GM18520 (cell line): ENCODE data around the gene ELFN2.

Experiments
- ATAC-seq: cut with Tn5 transposase; IDR thresholded peaks from one replicate; pipeline ENCODE4 v1.9.1; 2021; ENCODE audit not compliant: unreplicated experiment

ELFN2 gene

GRCh38 chr22:37390075-37390474 is 37.2 kb downstream of the ELFN2 start:
- ATAC-seq: no peak

- ATAC-seq: no peak
These were observed 38.7 kb downstream of the ELFN2 start for GRCh38 chr22:37388538-37388937.

GRCh38 chr22:37387793-37388192 is 39.5 kb downstream of the ELFN2 start:
- no peak for ATAC-seq

DNA sequence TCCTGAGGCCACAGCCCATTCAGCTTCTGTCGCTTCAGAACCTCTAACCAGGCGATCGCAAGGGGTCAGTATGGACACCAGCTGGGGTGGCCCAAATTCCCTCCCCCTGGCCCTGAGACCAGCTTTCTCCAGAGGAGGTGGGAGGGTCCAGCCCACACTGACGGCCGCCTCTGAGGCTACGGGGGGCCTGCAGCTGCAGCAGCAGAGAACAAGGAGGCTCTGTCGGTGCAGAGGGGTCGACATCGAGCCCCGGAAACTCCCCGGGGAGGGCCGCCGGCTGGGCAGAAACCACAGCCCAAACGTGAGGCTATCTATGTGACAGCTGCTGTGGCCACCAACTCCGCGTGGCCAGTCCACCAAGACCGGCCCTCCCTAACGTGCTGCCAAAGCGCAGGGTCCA is 40.8 kb downstream of the ELFN2 start:
- ATAC-seq: no peak

DNA sequence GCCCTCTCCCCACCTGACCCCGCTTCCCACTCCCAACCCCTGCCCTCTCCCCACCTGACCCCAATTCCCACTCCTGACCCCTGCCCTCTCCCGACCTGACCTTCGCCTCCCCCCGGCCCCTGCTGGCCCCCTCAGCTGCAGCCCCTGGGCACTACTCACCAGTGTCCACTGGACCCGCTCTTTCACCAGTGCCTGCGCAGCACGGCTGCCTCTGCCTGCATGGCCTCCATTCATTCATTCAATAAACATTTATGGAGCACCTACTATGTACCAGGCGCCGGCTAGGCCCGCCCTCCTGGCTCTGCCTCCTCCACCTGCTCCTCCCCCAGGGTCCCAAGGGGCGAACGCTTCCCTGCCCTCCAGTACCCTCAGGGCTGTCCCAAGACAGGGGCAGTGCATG is 42.6 kb downstream of the ELFN2 start:
- ATAC-seq: no peak

DNA sequence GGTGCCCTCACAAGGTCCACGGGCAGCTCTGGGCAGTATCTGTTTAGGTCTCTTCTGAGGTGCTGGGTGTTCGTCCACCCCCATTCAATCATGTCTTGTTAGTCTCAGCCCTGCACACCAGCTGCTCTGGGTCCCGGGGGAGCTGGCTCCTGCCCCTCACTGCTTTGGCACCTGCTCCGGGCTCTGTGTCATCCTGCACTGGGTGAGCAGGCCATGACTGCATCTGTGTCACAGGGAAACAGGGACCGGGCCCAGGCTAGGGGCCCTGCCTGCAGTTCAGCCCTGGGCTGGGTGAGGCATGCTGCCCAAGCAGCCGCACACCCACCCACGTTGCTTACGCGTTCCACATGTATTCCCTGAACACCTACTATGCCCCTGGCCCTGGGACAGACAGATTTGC is 43.9 kb downstream of the ELFN2 start:
- ATAC-seq: no peak

- ATAC-seq: no peak
These were observed 45.8 kb downstream of the ELFN2 start for GRCh38 chr22:37381489-37381888.

DNA sequence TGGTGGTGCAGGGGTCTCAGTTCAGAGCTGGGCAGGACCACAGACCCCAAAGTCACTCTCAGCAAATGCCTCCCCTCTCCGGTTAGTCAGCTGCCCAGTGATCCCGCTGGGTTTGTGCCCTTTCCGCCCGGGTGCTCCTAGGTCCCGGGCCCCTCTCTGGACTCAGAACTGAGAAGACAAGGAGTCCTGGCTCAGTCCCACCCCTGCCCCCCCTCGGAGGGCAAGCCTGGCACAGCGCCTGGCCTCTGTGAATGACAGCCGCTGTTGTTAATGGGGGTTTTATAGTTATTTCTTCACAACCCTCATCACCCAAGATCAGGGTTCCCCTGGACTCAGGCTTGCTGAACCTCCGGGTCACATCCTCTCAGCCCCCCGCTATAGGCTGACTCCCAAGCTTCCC is 47.6 kb downstream of the ELFN2 start:
- no peak for ATAC-seq

- ATAC-seq: no peak
These were observed 48.2 kb downstream of the ELFN2 start for GRCh38 chr22:37379085-37379484.

GRCh38 chr22:37378642-37379058 is 48.6 kb downstream of the ELFN2 start:
- ATAC-seq: no peak

DNA sequence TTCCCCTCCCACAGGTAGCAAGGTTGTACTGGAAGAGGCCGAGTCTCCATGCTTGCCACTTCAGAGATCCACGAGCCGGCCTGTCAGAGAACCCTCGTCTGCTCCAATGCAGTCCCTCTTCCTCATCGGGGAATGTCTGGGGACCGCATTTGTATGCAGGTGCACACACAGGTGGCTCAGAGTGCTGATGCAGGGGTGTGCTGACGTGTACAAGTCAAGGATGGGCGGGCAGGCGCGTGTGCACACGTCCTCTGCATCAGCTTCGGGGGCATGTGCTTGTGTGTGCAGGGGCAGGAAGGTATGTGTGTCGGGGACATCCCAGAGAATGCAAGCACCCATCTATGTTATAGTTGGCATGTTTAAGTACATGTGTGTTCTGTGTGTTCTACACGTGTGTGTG is 49.4 kb downstream of the ELFN2 start:
- ATAC-seq: no peak

DNA sequence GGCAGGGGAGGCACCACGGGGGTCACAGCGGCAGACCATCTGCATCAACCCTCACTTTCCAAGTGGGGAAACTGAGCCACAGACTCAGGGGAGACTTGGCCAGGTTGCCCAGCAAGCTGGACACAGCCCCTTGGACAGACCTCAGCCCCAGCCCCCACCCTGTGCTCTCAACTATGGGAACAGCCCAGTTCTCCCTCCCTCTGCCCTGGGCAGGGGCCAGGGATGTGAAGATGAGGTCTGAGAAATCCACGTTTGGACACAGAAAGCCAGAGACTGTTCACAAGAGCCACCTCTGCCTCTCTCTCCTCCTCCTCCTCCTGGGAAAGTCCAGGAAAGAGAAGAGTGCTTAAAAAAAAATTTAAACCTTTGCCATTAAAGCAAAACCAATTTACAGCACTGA is 50.1 kb downstream of the ELFN2 start:
- ATAC-seq: no peak

DNA sequence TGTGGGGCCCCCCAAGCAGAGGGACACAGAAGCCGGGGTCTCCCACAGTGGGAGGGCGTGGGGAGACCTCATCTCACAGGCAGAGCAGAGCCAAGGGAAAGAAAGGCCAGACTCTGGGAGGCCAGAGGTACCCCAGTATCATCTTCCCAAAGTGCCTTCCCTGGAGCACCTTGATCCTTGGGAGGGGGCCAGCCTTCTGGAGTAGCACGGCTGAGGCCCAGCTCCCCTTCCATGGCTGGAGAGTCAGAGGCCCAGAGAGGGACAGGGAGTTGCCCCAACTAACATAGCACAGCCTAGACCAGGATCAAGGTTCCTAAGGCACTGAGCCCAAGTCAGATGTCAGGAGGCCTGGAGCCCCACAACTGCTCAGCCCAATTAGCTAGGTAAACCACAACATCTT is 50.6 kb downstream of the ELFN2 start:
- no peak for ATAC-seq

- no peak for ATAC-seq
These were observed 51.5 kb downstream of the ELFN2 start for GRCh38 chr22:37375801-37376200.

- ATAC-seq: no peak
These were observed 52.7 kb downstream of the ELFN2 start for GRCh38 chr22:37374571-37374970.

GRCh38 chr22:37373451-37373850 is 53.8 kb downstream of the ELFN2 start:
- ATAC-seq: no peak

GRCh38 chr22:37371911-37372310 is 55.4 kb downstream of the ELFN2 start:
- no peak for ATAC-seq

DNA sequence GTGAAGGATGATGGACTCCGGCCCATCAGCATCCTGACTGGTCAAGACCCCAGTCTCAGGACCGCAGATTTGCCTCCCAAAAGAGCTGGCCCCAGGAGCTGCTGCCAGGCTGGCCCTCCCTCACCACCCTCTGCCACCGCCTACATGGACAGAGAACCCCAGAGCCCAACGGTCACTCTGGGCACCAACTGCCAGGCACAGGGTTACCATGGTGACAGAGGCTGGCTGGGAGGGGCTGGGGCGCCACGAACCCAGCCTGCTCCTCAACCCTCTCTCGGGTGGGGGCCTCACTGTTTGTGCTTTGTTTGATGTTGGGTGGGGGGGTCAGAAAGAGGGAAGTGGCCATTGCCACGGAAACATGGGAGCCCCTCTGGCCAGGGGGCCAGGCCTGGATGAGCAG is 55.8 kb downstream of the ELFN2 start:
- ATAC-seq: no peak

- ATAC-seq: no peak
These were observed 56.8 kb downstream of the ELFN2 start for GRCh38 chr22:37370306-37370979.

DNA sequence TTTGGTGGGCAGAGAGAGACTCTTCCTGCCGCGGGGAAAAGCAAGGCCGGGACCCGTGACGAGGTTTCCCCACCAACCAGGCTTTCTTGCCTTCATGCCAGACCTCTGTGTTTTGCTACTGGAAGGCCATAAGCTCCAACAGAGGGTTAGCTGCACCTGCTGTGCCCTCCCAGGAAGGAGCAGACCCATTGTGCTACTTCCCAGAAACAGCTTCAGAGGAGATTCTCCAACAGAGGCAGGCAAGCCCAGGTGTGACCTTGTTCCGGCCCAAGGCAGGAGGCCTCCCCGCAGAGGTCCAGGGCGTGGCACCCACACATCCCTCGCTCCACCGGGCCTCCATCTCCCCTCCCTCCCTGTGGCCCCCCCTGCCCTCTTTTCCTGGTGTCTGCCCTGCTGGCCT is 57.8 kb downstream of the ELFN2 start:
- no peak for ATAC-seq

DNA sequence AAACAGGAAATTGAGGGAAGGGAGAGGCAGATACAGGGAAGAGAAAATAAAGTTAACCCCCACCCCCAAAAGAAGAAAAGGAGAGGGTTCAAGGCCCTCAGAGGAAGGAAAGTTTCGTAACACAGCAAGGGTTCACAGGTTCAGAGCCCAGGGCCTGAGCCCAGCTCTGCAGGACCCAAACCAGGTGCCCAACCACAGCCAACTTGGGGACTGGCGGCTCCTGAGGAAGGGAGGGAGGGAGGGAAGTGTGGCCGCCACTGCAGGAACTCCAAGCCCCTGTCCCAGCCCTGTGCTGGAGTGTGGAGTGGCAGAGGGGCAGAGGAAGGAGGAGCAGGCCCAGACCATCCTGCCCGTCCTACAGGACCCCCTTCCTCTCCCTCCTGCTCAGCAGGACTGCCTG is 59.2 kb downstream of the ELFN2 start:
- no peak for ATAC-seq

DNA sequence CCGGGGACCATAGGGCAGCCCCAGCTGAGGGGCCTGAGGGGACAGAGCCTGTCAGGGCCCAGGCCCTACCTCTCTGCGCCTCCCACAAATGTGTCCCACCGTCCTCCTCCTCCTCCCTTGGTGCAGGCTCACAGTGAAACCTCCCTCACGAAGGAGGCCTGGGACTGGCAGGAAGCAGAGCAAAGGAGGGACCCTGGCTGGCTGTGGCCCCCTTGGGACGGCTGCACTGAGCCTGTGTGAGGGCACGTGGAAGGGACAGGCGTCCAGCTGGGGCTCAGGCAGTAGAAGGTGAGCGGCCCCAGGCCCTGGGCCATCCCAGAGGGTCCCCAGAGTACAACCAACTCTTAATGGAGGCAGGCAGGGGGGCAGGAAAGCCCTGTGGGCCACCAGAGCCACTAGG is 60.7 kb downstream of the ELFN2 start:
- no peak for ATAC-seq

DNA sequence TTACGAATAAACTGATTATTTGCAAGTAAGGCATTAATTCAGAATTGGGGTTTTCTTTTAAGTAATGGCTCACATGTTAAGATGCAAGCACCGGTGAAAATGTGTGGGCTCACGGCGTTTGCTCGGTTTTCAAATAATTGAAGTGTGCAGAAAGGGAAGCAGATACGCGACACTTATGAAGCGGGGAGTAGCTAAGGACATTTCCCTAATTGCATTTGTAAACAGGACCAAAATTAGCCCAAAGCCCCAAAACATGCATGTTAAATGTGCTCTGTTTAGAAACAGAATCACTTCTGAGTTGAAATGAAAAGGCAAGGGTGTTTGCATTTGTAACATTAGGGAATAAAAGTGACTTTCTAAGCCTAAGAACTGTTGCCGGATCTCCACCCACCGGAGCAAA is 61.3 kb downstream of the ELFN2 start:
- ATAC-seq: no peak
